H9 (cell line): ENCODE results near the gene EIF4E2. TPM values are rescaled to one million over a fixed set of nuclear protein-coding genes. Genes with fewer than 3 reads are reported as not detected.

Experiments
- DNase-seq: peaks from one replicate; pipeline ENCODE4 v3.0.0-alpha.2; 2017
- H2AFZ ChIP-seq: one replicate; pipeline ENCODE4 v1.6.1; 2013; ENCODE audit warnings: mild to moderate bottlenecking, low read length, control low read depth, moderate library complexity
- H2AK5ac ChIP-seq: 2 replicates; pipeline ENCODE4 v1.6.1; 2013; ENCODE audit warnings: low read length, control low read depth, mixed read lengths; ENCODE audit not compliant: insufficient read length
- H2BK120ac ChIP-seq: one replicate; pipeline ENCODE4 v1.6.1; 2013; ENCODE audit warnings: low read depth, mild to moderate bottlenecking, low read length, control low read depth, inconsistent platforms; ENCODE audit not compliant: poor library complexity, severe bottlenecking
- H2BK12ac ChIP-seq: 2 replicates; pipeline ENCODE4 v1.6.1; 2013; ENCODE audit warnings: low read length, control low read depth, mixed read lengths, low read depth; ENCODE audit not compliant: insufficient read length
- H2BK15ac ChIP-seq: 2 replicates; pipeline ENCODE4 v1.6.1; 2013; ENCODE audit warnings: low read depth, low read length, control low read depth
- H2BK20ac ChIP-seq: one replicate; pipeline ENCODE4 v1.6.1; 2013; ENCODE audit warnings: low read depth, mild to moderate bottlenecking, low read length, control low read depth, inconsistent platforms; ENCODE audit not compliant: poor library complexity, severe bottlenecking
- H2BK5ac ChIP-seq: 2 replicates; pipeline ENCODE4 v1.6.1; 2013; ENCODE audit warnings: low read length, control low read depth, mixed read lengths; ENCODE audit not compliant: insufficient read length
- H3K14ac ChIP-seq: 2 replicates; pipeline ENCODE4 v1.6.1; 2013; ENCODE audit warnings: low read length, control low read depth; ENCODE audit not compliant: insufficient read depth
- H3K18ac ChIP-seq: 2 replicates; pipeline ENCODE4 v1.6.1; 2013; ENCODE audit warnings: low read depth, mild to moderate bottlenecking, mixed read lengths, low read length, control low read depth; ENCODE audit not compliant: insufficient read length
- H3K23ac ChIP-seq: 2 replicates; pipeline ENCODE4 v1.6.1; 2013; ENCODE audit warnings: low read length, control low read depth, mixed read lengths, low read depth; ENCODE audit not compliant: insufficient read length
- H3K23me2 ChIP-seq: 2 replicates; pipeline ENCODE4 v1.6.1; 2013; ENCODE audit warnings: low read depth, mild to moderate bottlenecking, mixed read lengths, low read length, control low read depth; ENCODE audit not compliant: insufficient read length, poor library complexity, severe bottlenecking
- H3K27ac ChIP-seq: 2 replicates; pipeline ENCODE4 v1.5.1; 2013; ENCODE audit warnings: low read length, control low read depth, mixed read lengths, low read depth; ENCODE audit not compliant: insufficient read length
- H3K27me3 ChIP-seq: 2 replicates; pipeline ENCODE4 v1.6.1; 2013; ENCODE audit warnings: low read length, control low read depth, inconsistent platforms; ENCODE audit not compliant: insufficient read depth
- H3K4ac ChIP-seq: 2 replicates; pipeline ENCODE4 v1.6.1; 2013; ENCODE audit warnings: low read depth, mild to moderate bottlenecking, control low read depth, inconsistent platforms, low read length, moderate library complexity
- H3K4me1 ChIP-seq: 2 replicates; pipeline ENCODE4 v1.6.1; 2013; ENCODE audit warnings: low read length, control low read depth, inconsistent platforms; ENCODE audit not compliant: insufficient read depth
- H3K4me2 ChIP-seq: 2 replicates; pipeline ENCODE4 v1.6.1; 2013; ENCODE audit warnings: low read length, control low read depth, mixed read lengths; ENCODE audit not compliant: insufficient read length, insufficient read depth
- H3K56ac ChIP-seq: 2 replicates; pipeline ENCODE4 v1.6.1; 2013; ENCODE audit warnings: low read depth, mild to moderate bottlenecking, mixed read lengths, low read length, control low read depth; ENCODE audit not compliant: insufficient read length
- H3K79me1 ChIP-seq: 2 replicates; pipeline ENCODE4 v1.6.1; 2013; ENCODE audit warnings: low read depth, mild to moderate bottlenecking, moderate library complexity, low read length, control low read depth, inconsistent platforms; ENCODE audit not compliant: insufficient read depth, poor library complexity, severe bottlenecking
- H3K79me2 ChIP-seq: 2 replicates; pipeline ENCODE4 v1.6.1; 2013; ENCODE audit warnings: low read length, control low read depth, inconsistent platforms; ENCODE audit not compliant: insufficient read depth
- H3K9ac ChIP-seq: 2 replicates; pipeline ENCODE4 v1.6.1; 2013; ENCODE audit warnings: low read length, control low read depth, mixed read lengths; ENCODE audit not compliant: insufficient read length; ENCODE audit errors: extremely low read depth
- H3K9me3 ChIP-seq: one replicate; pipeline ENCODE4 v1.6.1; 2013; ENCODE audit warnings: low read depth, low read length, inconsistent platforms; ENCODE audit not compliant: control insufficient read depth
- H3T11ph ChIP-seq: one replicate; pipeline ENCODE4 v1.6.1; 2013; ENCODE audit warnings: mild to moderate bottlenecking, low read length, control low read depth, inconsistent platforms
- H4K20me1 ChIP-seq: one replicate; pipeline ENCODE4 v1.6.1; 2013; ENCODE audit not compliant: control insufficient read depth, insufficient read length, insufficient read depth
- H4K5ac ChIP-seq: 2 replicates; pipeline ENCODE4 v1.6.1; 2013; ENCODE audit warnings: low read depth, mild to moderate bottlenecking, mixed read lengths, low read length, control low read depth; ENCODE audit not compliant: insufficient read length
- H4K8ac ChIP-seq: replicated peaks from 2 replicates; pipeline ENCODE4 v1.6.1; 2013; ENCODE audit warnings: low read length, control low read depth, mixed read lengths, low read depth; ENCODE audit not compliant: insufficient read length
- H4K91ac ChIP-seq: 2 replicates; pipeline ENCODE4 v1.6.1; 2013; ENCODE audit warnings: low read depth, mild to moderate bottlenecking, moderate library complexity, mixed read lengths, low read length, control low read depth; ENCODE audit not compliant: insufficient read length
- H3K27ac Mint-ChIP-seq, 3 experiments: 2 replicates in 2 of 3; 3 replicates in 1 of 3; pipeline ENCODE4 v1.8.0; 2020 to 2021; ENCODE audit warnings: mixed read lengths in 3 of 3, mild to moderate bottlenecking in 1 of 3, moderate library complexity in 1 of 3
- H3K27me3 Mint-ChIP-seq: 2 replicates; pipeline ENCODE4 v1.8.0; 2021; ENCODE audit warnings: low read depth, mild to moderate bottlenecking, moderate library complexity, mixed read lengths
- H3K36me3 Mint-ChIP-seq, 3 experiments: 2 replicates in 2 of 3; 3 replicates in 1 of 3; pipeline ENCODE4 v1.8.0; 2020 to 2021; ENCODE audit warnings: low read depth in 3 of 3, mixed read lengths in 3 of 3; ENCODE audit not compliant: insufficient read depth in 1 of 3
- H3K4me1 Mint-ChIP-seq, 2 experiments: 2 replicates each; pipeline ENCODE4 v1.8.0; 2020; ENCODE audit warnings: mixed read lengths in 2 of 2
- H3K4me3 Mint-ChIP-seq, 2 experiments: 2 replicates in 1 of 2; 3 replicates in 1 of 2; pipeline ENCODE4 v1.8.0; 2020 to 2021; ENCODE audit warnings: mild to moderate bottlenecking in 2 of 2, mixed read lengths in 2 of 2, moderate library complexity in 1 of 2
- H3K9me3 Mint-ChIP-seq, 2 experiments: 2 replicates in 1 of 2; 3 replicates in 1 of 2; pipeline ENCODE4 v1.8.0; 2020; ENCODE audit warnings: mild to moderate bottlenecking in 2 of 2, mixed read lengths in 2 of 2, moderate library complexity in 1 of 2
- WGBS: extraction: QIAGEN DNeasy Blood & Tissue Kit; methylation state at CpG from one replicate; pipeline ENCODE4 v1.1.7; 2013; ENCODE audit warnings: missing lambda C conversion rate, low lambda C conversion rate, mixed read lengths; ENCODE audit not compliant: insufficient read length; ENCODE audit errors: extremely low coverage; 5-methylcytosine and 5-hydroxymethylcytosine counted together
- total RNA-seq: library from RNA; stranded (reverse); gene quantifications from 2 replicates; pipeline ENCODE4 v1.2.1, GENCODE V29; 2021
- TF ChIP-seq, protein P1 (sequence below): fragments of 200-600 bp; sonication (generic); conservative IDR thresholded peaks from 3 replicates; pipeline ENCODE4 v1.8.0; 2021; ENCODE audit warnings: antibody characterized with exemption, mild to moderate bottlenecking

The EIF4E2 gene
- total RNA-seq, 1 experiment from 2014 or later, result 109 TPM

DNA sequence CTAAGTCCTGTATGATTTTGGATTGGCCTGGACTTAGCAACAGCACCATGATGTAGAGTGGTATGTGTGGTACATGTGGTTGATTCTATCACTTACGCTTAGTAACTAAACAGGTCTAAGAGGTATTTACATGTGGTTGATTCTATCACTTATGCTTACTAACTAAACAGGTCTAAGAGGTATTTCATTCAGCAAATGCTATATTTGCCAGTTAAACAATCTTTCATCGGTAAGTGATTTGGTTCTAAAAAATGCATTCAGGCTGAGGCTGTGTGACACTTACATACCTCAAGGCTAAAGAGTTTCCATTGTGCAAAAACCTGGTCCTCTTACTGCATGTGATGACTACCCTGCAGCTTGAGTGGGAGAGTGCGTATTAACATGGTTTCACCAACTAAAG is 13.1 kb downstream of the EIF4E2 start:
- no peak overlapping the region for H3K23ac ChIP-seq
- TF ChIP-seq, protein P1, sequence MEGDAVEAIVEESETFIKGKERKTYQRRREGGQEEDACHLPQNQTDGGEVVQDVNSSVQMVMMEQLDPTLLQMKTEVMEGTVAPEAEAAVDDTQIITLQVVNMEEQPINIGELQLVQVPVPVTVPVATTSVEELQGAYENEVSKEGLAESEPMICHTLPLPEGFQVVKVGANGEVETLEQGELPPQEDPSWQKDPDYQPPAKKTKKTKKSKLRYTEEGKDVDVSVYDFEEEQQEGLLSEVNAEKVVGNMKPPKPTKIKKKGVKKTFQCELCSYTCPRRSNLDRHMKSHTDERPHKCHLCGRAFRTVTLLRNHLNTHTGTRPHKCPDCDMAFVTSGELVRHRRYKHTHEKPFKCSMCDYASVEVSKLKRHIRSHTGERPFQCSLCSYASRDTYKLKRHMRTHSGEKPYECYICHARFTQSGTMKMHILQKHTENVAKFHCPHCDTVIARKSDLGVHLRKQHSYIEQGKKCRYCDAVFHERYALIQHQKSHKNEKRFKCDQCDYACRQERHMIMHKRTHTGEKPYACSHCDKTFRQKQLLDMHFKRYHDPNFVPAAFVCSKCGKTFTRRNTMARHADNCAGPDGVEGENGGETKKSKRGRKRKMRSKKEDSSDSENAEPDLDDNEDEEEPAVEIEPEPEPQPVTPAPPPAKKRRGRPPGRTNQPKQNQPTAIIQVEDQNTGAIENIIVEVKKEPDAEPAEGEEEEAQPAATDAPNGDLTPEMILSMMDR, result no peak
- no peak overlapping the region for H2BK20ac ChIP-seq
- no peaks in the 10 kb centered on the region for H3K4me1 ChIP-seq
- no peaks in the 10 kb centered on the region for H3K79me1 ChIP-seq
- no peak overlapping the region for H3T11ph ChIP-seq
- no peak overlapping the region for H2AFZ ChIP-seq
- no peak overlapping the region for H4K5ac ChIP-seq
- H3K79me2 ChIP-seq, result no peaks in the 10 kb centered on the region
- H3K23me2 ChIP-seq, result no peaks in the 10 kb centered on the region
- no peak overlapping the region for H2BK12ac ChIP-seq
- no peak overlapping the region for H4K8ac ChIP-seq
- no peak overlapping the region for H2AK5ac ChIP-seq
- no peak overlapping the region for H3K18ac ChIP-seq
- peaks cover 42 to 76% (median 76%) of the 10 kb centered on the region in 3 experiments; a peak in 6 of 7 replicates for H3K36me3 Mint-ChIP-seq
- H3K4ac ChIP-seq, result no peak overlapping the region
- H3K4me3 Mint-ChIP-seq, result no peak overlapping the region
- DNase-seq, result no peak
- H2BK15ac ChIP-seq, result no peak overlapping the region
- H2BK5ac ChIP-seq, result no peak overlapping the region
- no peaks in the 10 kb centered on the region for H4K20me1 ChIP-seq
- no peak overlapping the region for H3K14ac ChIP-seq
- H3K27me3 ChIP-seq, result no peaks in the 10 kb centered on the region
- H3K27me3 Mint-ChIP-seq, result no peaks in the 10 kb centered on the region
- H3K4me1 Mint-ChIP-seq, result peaks cover 1 to 4% of the 10 kb centered on the region in 2 experiments; a peak in 3 of 4 replicates
- no peaks in the 10 kb centered on the region for H3K9me3 ChIP-seq
- no peak overlapping the region for H4K91ac ChIP-seq
- no peak overlapping the region for H3K4me2 ChIP-seq
- no peaks in the 10 kb centered on the region for H3K9me3 Mint-ChIP-seq
- no peak overlapping the region for H3K9ac ChIP-seq
- no peak overlapping the region for H3K27ac ChIP-seq
- no CpG with 5 or more reads among the region's 3 CpGs for WGBS
- H3K56ac ChIP-seq, result no peak overlapping the region
- no peak overlapping the region for H3K27ac Mint-ChIP-seq
- no peak overlapping the region for H2BK120ac ChIP-seq
